GM12865 (cell line): ENCODE measurements around the gene JPH3.

Experiments
- DNase-seq: peaks from one replicate; pipeline ENCODE4 v3.0.0; 2010; ENCODE audit warnings: low read depth
- H3K4me3 ChIP-seq: 2 replicates; pipeline ENCODE4 v1.5.1; 2011; ENCODE audit warnings: mild to moderate bottlenecking, low read depth, low read length, control low read depth
- CTCF ChIP-seq: IDR thresholded peaks from 2 replicates; pipeline ENCODE4 v1.5.1; 2011; ENCODE audit warnings: low read length, control low read depth, low read depth, inconsistent platforms; ENCODE audit not compliant: insufficient read depth; ENCODE audit errors: missing control alignments

JPH3 gene

GRCh38 chr16:87741700-87742415 lies 139.6 kb downstream of the JPH3 start:
- no peak overlapping the region for H3K4me3 ChIP-seq
- DNase-seq, result no peak
- no peak for TF ChIP-seq CTCF

- no peak for DNase-seq
- H3K4me3 ChIP-seq, result no peak overlapping the region
- no peak for TF ChIP-seq CTCF
Observed at GRCh38 chr16:87742781-87743490, 140.6 kb downstream of the JPH3 start.

GRCh38 chr16:87744750-87745514 lies 142.6 kb downstream of the JPH3 start:
- no peak for TF ChIP-seq CTCF
- H3K4me3 ChIP-seq, result no peak overlapping the region
- no peak for DNase-seq

- no peak overlapping the region for H3K4me3 ChIP-seq
- no peak for TF ChIP-seq CTCF
- no peak for DNase-seq
Observed at GRCh38 chr16:87746178-87746577, 143.9 kb downstream of the JPH3 start.
